NB4 (cell line): ENCODE data around the gene DTNBP1.

Experiments used
- CTCF ChIP-seq: IDR thresholded peaks from one replicate; pipeline ENCODE4 v1.5.1; 2012; ENCODE audit warnings: low read depth, low read length
- POLR2A ChIP-seq: IDR thresholded peaks from 2 replicates; pipeline ENCODE4 v1.6.1; 2011; ENCODE audit warnings: mild to moderate bottlenecking; ENCODE audit not compliant: insufficient read length; ENCODE audit errors: extremely low read depth

- TF ChIP-seq CTCF (no peak), POLR2A (no peak)
These were observed 55.2 kb downstream of the DTNBP1 start for GRCh38 chr6:15607603-15608002.
